ENCODE data around the gene F10.

The F10 gene

GRCh38 chr13:113178070-113178895, 55.7 kb downstream of the F10 start:
- DNase-seq (ENCODE audit: low spot score) (no peak), ATAC-seq (ENCODE audit: low read depth) (peak; percentile 80)
- peak overlapping the region; percentile 64 for H3K27ac ChIP-seq (ENCODE audit: poor library complexity, severe bottlenecking)
- peaks cover 4% of the 10 kb centered on the region for H3K4me1 ChIP-seq (ENCODE audit: insufficient read depth, poor library complexity, severe bottlenecking)
- no peak overlapping the region for H3K4me3 ChIP-seq (ENCODE audit: severe bottlenecking)
- TF ChIP-seq, protein P1, sequence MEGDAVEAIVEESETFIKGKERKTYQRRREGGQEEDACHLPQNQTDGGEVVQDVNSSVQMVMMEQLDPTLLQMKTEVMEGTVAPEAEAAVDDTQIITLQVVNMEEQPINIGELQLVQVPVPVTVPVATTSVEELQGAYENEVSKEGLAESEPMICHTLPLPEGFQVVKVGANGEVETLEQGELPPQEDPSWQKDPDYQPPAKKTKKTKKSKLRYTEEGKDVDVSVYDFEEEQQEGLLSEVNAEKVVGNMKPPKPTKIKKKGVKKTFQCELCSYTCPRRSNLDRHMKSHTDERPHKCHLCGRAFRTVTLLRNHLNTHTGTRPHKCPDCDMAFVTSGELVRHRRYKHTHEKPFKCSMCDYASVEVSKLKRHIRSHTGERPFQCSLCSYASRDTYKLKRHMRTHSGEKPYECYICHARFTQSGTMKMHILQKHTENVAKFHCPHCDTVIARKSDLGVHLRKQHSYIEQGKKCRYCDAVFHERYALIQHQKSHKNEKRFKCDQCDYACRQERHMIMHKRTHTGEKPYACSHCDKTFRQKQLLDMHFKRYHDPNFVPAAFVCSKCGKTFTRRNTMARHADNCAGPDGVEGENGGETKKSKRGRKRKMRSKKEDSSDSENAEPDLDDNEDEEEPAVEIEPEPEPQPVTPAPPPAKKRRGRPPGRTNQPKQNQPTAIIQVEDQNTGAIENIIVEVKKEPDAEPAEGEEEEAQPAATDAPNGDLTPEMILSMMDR (IDR thresholded peaks at IDR 0.05; ENCODE audit: poor library complexity, severe bottlenecking) = no peak
- no peaks in the 10 kb centered on the region for H3K9me3 ChIP-seq (ENCODE audit: severe bottlenecking)
- peaks cover 85% of the 10 kb centered on the region for H3K36me3 ChIP-seq (ENCODE audit: low read depth)
- H3K27me3 ChIP-seq (ENCODE audit: insufficient read depth, poor library complexity, severe bottlenecking) = no peaks in the 10 kb centered on the region

GRCh38 chr13:113178896-113179167, 56.2 kb downstream of the F10 start:
- ATAC-seq (ENCODE audit: low read depth) (no peak), DNase-seq (ENCODE audit: low spot score) (no peak)
- peaks cover 90% of the 10 kb centered on the region for H3K36me3 ChIP-seq (ENCODE audit: low read depth)
- peaks cover 4% of the 10 kb centered on the region for H3K4me1 ChIP-seq (ENCODE audit: insufficient read depth, poor library complexity, severe bottlenecking)
- H3K27ac ChIP-seq (ENCODE audit: poor library complexity, severe bottlenecking) = peak overlapping the region; percentile 64
- no peaks in the 10 kb centered on the region for H3K27me3 ChIP-seq (ENCODE audit: insufficient read depth, poor library complexity, severe bottlenecking)
- no peaks in the 10 kb centered on the region for H3K9me3 ChIP-seq (ENCODE audit: severe bottlenecking)
- TF ChIP-seq, protein P1 (IDR thresholded peaks at IDR 0.05; ENCODE audit: poor library complexity, severe bottlenecking) = no peak
- H3K4me3 ChIP-seq (ENCODE audit: severe bottlenecking) = no peak overlapping the region

GRCh38 chr13:113179374-113180230, 57.0 kb downstream of the F10 start:
- peaks cover 95% of the 10 kb centered on the region for H3K36me3 ChIP-seq (ENCODE audit: low read depth)
- peaks cover 4% of the 10 kb centered on the region for H3K4me1 ChIP-seq (ENCODE audit: insufficient read depth, poor library complexity, severe bottlenecking)
- TF ChIP-seq, protein P1 (IDR thresholded peaks at IDR 0.05; ENCODE audit: poor library complexity, severe bottlenecking) = no peak
- no peaks in the 10 kb centered on the region for H3K9me3 ChIP-seq (ENCODE audit: severe bottlenecking)
- peak overlapping the region; percentile 64 for H3K27ac ChIP-seq (ENCODE audit: poor library complexity, severe bottlenecking)
- ATAC-seq (ENCODE audit: low read depth) = no peak
- no peak overlapping the region for H3K4me3 ChIP-seq (ENCODE audit: severe bottlenecking)
- no peak for DNase-seq (ENCODE audit: low spot score)
- no peaks in the 10 kb centered on the region for H3K27me3 ChIP-seq (ENCODE audit: insufficient read depth, poor library complexity, severe bottlenecking)

DNA sequence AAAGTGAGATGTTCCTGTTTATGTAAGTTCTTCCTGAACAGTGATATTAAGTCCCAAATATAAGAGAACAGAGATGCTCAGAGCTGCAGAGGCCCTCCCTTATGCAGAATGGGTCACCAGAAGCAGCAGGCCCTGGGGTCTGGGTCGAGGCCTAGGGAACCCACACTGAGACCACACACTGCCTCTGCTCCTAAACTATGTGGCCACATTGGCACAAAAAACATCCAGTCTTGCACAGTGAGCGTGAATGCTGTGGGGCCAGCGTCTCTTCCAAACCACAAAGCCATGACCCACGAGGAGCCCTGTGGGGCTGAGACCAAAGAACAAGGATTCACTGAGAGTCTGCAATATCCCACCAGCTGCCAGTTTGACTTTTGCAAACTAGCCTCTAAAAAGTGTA, 59.4 kb downstream of the F10 start:
- DNase-seq (ENCODE audit: low spot score) = no peak
- peaks cover 10% of the 10 kb centered on the region for H3K4me1 ChIP-seq (ENCODE audit: insufficient read depth, poor library complexity, severe bottlenecking)
- H3K27me3 ChIP-seq (ENCODE audit: insufficient read depth, poor library complexity, severe bottlenecking) = no peaks in the 10 kb centered on the region
- peaks cover 98% of the 10 kb centered on the region for H3K36me3 ChIP-seq (ENCODE audit: low read depth)
- ATAC-seq (ENCODE audit: low read depth) = no peak
- TF ChIP-seq, protein P1 (IDR thresholded peaks at IDR 0.05; ENCODE audit: poor library complexity, severe bottlenecking) = no peak
- H3K27ac ChIP-seq (ENCODE audit: poor library complexity, severe bottlenecking) = no peak overlapping the region
- H3K9me3 ChIP-seq (ENCODE audit: severe bottlenecking) = no peaks in the 10 kb centered on the region
- no peak overlapping the region for H3K4me3 ChIP-seq (ENCODE audit: severe bottlenecking)
